Measurements from ENCODE around the gene KRTAP4-8.
"Not testable (repeated sequence)": the region's sequence is repeated elsewhere in the genome, so short reads cannot be mapped to it uniquely, and the experiment has no call there.

KRTAP4-8 gene

DNA sequence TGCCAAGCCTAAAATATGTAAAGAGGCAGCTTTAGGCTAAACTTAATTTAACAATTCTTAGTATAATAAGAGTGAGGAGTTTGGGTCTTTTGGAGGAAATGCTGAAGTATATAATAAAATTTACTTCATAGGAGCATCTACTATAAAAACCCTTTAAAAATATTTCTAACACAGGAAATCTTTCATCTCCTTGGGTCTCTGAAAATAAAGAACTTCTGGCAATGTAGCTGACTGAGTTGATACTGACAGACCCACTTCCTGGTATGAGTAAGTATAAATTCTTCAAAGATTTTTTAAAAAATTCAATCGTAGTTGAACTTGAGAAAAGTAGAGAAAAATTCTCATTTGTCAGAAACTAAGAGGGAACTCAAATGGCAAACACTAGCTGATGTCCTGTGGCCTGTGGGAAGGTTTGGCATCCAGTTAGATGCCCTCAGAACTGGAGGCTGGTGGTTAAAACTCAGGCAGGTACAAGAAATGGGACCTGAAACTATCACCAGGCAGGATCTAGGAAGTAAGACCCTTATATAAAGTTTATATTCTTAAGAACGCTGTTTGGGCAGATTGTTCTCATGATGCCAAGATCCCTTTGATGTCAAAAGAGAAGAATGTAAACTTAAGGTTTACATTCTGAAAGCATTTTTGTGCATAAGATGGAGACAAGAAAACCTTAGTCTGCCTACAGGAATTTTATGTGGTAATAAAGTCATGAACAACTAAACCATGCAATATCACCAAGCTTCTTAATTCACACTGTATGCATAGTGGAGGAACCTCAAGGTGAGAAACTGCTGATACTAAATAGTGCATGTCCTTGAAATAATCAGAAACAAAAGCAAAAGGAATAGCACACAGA lies 36.2 kb upstream of the KRTAP4-8 start:
- Mint-ChIP-seq H3K27me3 (ENCODE audit: low read depth, poor library complexity) (peaks cover 14% of the 10 kb centered on the region), H3K9me3 (peaks cover 20% of the 10 kb centered on the region)

DNA sequence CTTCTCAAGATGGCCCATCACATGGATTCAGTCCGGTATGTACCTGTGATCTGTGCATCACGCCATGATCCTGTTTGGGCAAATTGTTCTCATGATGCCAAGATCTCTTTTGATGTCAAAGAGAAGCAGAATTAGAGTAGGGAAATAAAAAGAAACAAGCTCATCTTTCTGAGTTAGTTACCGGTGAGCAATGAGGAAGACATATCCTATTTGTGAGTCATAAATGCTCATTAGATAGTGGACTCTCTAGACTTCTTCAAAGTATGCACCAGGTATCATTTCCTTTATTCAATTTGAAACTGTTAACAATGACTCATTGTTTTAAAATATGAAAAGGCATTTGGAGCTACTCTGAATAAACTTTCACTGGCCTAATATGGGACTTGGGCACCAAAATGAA lies 34.0 kb upstream of the KRTAP4-8 start:
- no peak for TF ChIP-seq CTCF (IDR thresholded peaks at IDR 0.05)
- H3K27me3 Mint-ChIP-seq (ENCODE audit: low read depth, poor library complexity) = peaks cover 15% of the 10 kb centered on the region
- no peaks in the 10 kb centered on the region for H3K36me3 Mint-ChIP-seq (ENCODE audit: low read depth)
- no peaks in the 10 kb centered on the region for H3K4me1 Mint-ChIP-seq
- no peak overlapping the region for H3K4me3 Mint-ChIP-seq
- H3K9me3 Mint-ChIP-seq = peaks cover 11% of the 10 kb centered on the region
- no peak overlapping the region for H3K27ac Mint-ChIP-seq
- no peak for DNase-seq

More for the DNA sequence above, 36.2 kb upstream of the KRTAP4-8 start:
- Mint-ChIP-seq H3K4me1 (no peaks in the 10 kb centered on the region), H3K4me3 (no peak overlapping the region), H3K27ac (no peak overlapping the region), H3K36me3 (ENCODE audit: low read depth) (no peaks in the 10 kb centered on the region)
- no peak for TF ChIP-seq CTCF (IDR thresholded peaks at IDR 0.05)
- DNase-seq = no peak

DNA sequence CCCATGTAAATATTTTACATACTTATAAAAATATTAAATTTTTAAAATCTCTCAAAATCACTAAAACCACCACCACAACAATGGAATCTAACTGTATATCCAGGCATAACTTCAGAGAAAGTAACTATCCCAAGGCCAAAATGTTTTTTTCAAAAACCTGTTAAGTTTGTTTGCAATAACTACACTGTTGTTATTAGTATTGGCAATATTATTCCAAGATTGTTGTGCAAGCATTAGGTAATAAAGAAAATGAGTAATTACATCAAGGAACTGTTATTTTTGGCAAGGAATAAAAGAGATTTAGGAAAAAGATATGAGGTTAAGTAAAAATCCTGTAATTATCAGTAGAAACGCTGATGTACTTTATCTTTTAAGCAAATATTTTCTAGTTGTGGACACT lies 29.4 kb upstream of the KRTAP4-8 start:
- Mint-ChIP-seq H3K4me1 (no peaks in the 10 kb centered on the region), H3K36me3 (ENCODE audit: low read depth) (no peaks in the 10 kb centered on the region), H3K27ac (no peak overlapping the region), H3K27me3 (ENCODE audit: low read depth, poor library complexity) (peaks cover 20% of the 10 kb centered on the region), H3K4me3 (no peak overlapping the region), H3K9me3 (peaks cover 6% of the 10 kb centered on the region)
- no peak for DNase-seq
- no peak for TF ChIP-seq CTCF (IDR thresholded peaks at IDR 0.05)

- no peaks in the 10 kb centered on the region for H3K36me3 Mint-ChIP-seq (ENCODE audit: low read depth)
- peaks cover 6% of the 10 kb centered on the region for H3K9me3 Mint-ChIP-seq
- no peak for DNase-seq
- no peak overlapping the region for H3K4me3 Mint-ChIP-seq
- H3K4me1 Mint-ChIP-seq = no peaks in the 10 kb centered on the region
- H3K27me3 Mint-ChIP-seq (ENCODE audit: low read depth, poor library complexity) = peaks cover 14% of the 10 kb centered on the region
- TF ChIP-seq CTCF (IDR thresholded peaks at IDR 0.05) = no peak
- H3K27ac Mint-ChIP-seq = no peak overlapping the region
These were observed 28.5 kb upstream of the KRTAP4-8 start for GRCh38 chr17:41126412-41126811.

GRCh38 chr17:41125064-41125463 lies 27.1 kb upstream of the KRTAP4-8 start:
- Mint-ChIP-seq H3K27ac (no peak overlapping the region), H3K4me1 (no peaks in the 10 kb centered on the region), H3K4me3 (no peak overlapping the region), H3K9me3 (peaks cover 6% of the 10 kb centered on the region), H3K36me3 (ENCODE audit: low read depth) (no peaks in the 10 kb centered on the region), H3K27me3 (ENCODE audit: low read depth, poor library complexity) (peaks cover 12% of the 10 kb centered on the region)
- no peak for DNase-seq
- TF ChIP-seq CTCF (IDR thresholded peaks at IDR 0.05) = no peak

GRCh38 chr17:41123991-41124371 lies 26.0 kb upstream of the KRTAP4-8 start, which contains the start of gene KRTAP4-12:
Gene KRTAP4-12 (minus strand): TSS chr17:41124182. CDS start chr17:41124122, 60 bp downstream.
- H3K4me3 Mint-ChIP-seq; H3K27me3 Mint-ChIP-seq (ENCODE audit: low read depth, poor library complexity); H3K27ac Mint-ChIP-seq; H3K9me3 Mint-ChIP-seq; H3K36me3 Mint-ChIP-seq (ENCODE audit: low read depth); H3K4me1 Mint-ChIP-seq; DNase-seq: not testable (repeated sequence)

GRCh38 chr17:41123292-41123990 lies 25.5 kb upstream of the KRTAP4-8 start:
- H3K27me3 Mint-ChIP-seq (ENCODE audit: low read depth, poor library complexity); H3K36me3 Mint-ChIP-seq (ENCODE audit: low read depth); H3K9me3 Mint-ChIP-seq; H3K4me3 Mint-ChIP-seq; DNase-seq; H3K27ac Mint-ChIP-seq; H3K4me1 Mint-ChIP-seq: not testable (repeated sequence)

Measured in nephron progenitor cell (in vitro differentiated cells).